MM.1S (cell line): ENCODE results near the gene CAPN12.

ENCODE experiments used
- DNase-seq: peaks from one replicate; pipeline ENCODE4 v3.0.0-alpha.2; 2015
- H2AFZ ChIP-seq: fragments of 300-600 bp; sonication (generic); 2 replicates; pipeline ENCODE4 v1.6.0; 2016; ENCODE audit warnings: antibody characterized with exemption, low read length
- H3F3A ChIP-seq: fragments of 300-600 bp; sonication (generic); 2 replicates; pipeline ENCODE4 v1.6.1; 2016; ENCODE audit warnings: mild to moderate bottlenecking, antibody characterized with exemption, low read length, moderate library complexity, mixed read lengths; ENCODE audit not compliant: insufficient read depth
- H3K27ac ChIP-seq: fragments of 300-600 bp; sonication (generic); 2 replicates; pipeline ENCODE4 v1.5.1; 2016; ENCODE audit warnings: mild to moderate bottlenecking, low read length
- H3K27me3 ChIP-seq: fragments of 300-600 bp; sonication (generic); replicated peaks from 2 replicates; pipeline ENCODE4 v1.6.0; 2016; ENCODE audit warnings: low read length; ENCODE audit not compliant: insufficient read depth
- H3K36me3 ChIP-seq: fragments of 300-600 bp; sonication (generic); replicated peaks from 2 replicates; pipeline ENCODE4 v1.6.1; 2016; ENCODE audit warnings: mild to moderate bottlenecking, low read length, mixed read lengths; ENCODE audit not compliant: insufficient read depth
- H3K4me1 ChIP-seq: fragments of 300-600 bp; sonication (generic); 2 replicates; pipeline ENCODE4 v1.6.1; 2016; ENCODE audit warnings: low read length, mixed read lengths
- H3K4me2 ChIP-seq: fragments of 300-600 bp; sonication (generic); 2 replicates; pipeline ENCODE4 v1.6.0; 2016; ENCODE audit warnings: low read depth, low read length
- H3K4me3 ChIP-seq: fragments of 300-600 bp; sonication (generic); 2 replicates; pipeline ENCODE4 v1.5.1; 2016; ENCODE audit warnings: low read length, mixed read lengths
- H3K79me2 ChIP-seq: fragments of 300-600 bp; sonication (generic); 2 replicates; pipeline ENCODE4 v1.6.1; 2016; ENCODE audit warnings: mixed run types, low read length, mixed read lengths
- H3K9ac ChIP-seq: fragments of 300-600 bp; sonication (generic); 2 replicates; pipeline ENCODE4 v1.6.1; 2016; ENCODE audit warnings: low read length, mixed read lengths
- H3K9me2 ChIP-seq: fragments of 300-600 bp; sonication (generic); replicated peaks from 2 replicates; pipeline ENCODE4 v1.6.1; 2016; ENCODE audit warnings: mild to moderate bottlenecking, low read length, mixed read lengths; ENCODE audit not compliant: insufficient read depth
- H3K9me3 ChIP-seq: fragments of 300-600 bp; sonication (generic); replicated peaks from 2 replicates; pipeline ENCODE4 v1.6.1; 2016; ENCODE audit warnings: mild to moderate bottlenecking, low read length, mixed read lengths; ENCODE audit not compliant: insufficient read depth
- H4K20me1 ChIP-seq: fragments of 300-600 bp; sonication (generic); 2 replicates; pipeline ENCODE4 v1.6.1; 2016; ENCODE audit warnings: mild to moderate bottlenecking, low read length, moderate library complexity, mixed read lengths; ENCODE audit not compliant: insufficient read depth
- EZH2 ChIP-seq: fragments of 300-600 bp; sonication (generic); optimal IDR thresholded peaks from 2 replicates; pipeline ENCODE3; 2017; ENCODE audit warnings: low read depth, mild to moderate bottlenecking, antibody characterized with exemption, low read length, mixed read lengths
- EZH2phosphoT487 ChIP-seq: fragments of 300-600 bp; sonication (generic); IDR thresholded peaks from 2 replicates; pipeline ENCODE4 v1.6.1; 2018; ENCODE audit warnings: antibody characterized with exemption, low read length
- TF ChIP-seq, protein P1 (sequence below): fragments of 300-600 bp; sonication (generic); IDR thresholded peaks from 2 replicates; pipeline ENCODE4 v1.5.1; 2016; ENCODE audit warnings: antibody characterized with exemption, low read length, mixed read lengths

CAPN12 gene

DNA sequence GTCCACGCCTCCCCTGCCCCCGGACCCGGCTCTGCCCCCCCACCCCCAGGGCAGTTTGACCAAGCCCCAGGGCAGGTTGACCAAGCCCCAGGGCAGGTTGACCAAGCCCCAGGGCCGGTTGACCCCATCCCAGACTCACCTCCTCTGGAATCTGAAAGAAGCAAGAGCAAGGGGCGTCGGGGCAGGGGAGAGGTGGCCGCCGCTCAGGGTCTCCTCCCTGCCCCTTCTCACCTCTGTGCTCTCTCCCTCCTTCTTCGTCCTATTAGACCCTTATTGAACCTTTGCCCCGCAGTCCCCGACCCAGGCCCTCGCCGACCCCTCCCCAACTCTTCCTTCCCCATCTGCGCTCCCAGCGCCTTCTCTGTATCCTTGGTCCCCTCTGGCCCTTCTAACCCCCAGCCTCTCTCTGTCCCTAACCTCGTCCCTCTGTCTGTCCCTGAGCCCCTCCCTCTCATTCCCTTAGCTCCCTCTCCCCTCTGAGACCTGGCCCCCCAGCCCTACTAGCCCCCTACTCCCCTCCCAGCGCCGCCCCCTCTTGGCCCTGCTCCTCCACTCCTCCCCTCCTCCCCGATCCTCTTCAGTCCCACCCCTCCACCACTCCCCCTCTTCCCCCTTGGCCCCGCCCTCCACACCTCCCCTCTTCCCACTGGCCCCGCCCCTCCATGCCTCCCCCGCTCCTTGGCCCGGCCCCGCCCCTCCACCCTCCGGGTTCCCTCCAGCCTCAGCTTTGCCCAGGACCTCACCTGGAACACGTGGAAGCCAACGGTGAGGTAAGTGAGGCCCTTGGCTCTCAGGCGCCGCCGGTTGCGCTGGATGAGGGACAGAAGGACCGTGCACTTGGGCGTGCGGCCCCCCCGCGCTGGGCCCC, 7.6 kb downstream of the CAPN12 start:
- peak overlapping the region; percentile 3; the same call in 1 of the 2 replicates for H3K4me2 ChIP-seq
- no peak overlapping the region for H3K27ac ChIP-seq
- peaks cover 22% of the 10 kb centered on the region for H3F3A ChIP-seq
- peak overlapping the region; percentile 45; the same call in 1 of the 2 replicates for H3K4me3 ChIP-seq
- no peaks in the 10 kb centered on the region for H4K20me1 ChIP-seq
- H3K9ac ChIP-seq, result no peak overlapping the region
- no peak overlapping the region for H2AFZ ChIP-seq
- DNase-seq, result no peak
- H3K79me2 ChIP-seq, result no peaks in the 10 kb centered on the region
- H3K9me3 ChIP-seq, result no peaks in the 10 kb centered on the region
- peaks cover 18% of the 10 kb centered on the region for H3K4me1 ChIP-seq
- no peaks in the 10 kb centered on the region for H3K36me3 ChIP-seq
- no peaks in the 10 kb centered on the region for H3K9me2 ChIP-seq
- H3K27me3 ChIP-seq, result peaks cover 4% of the 10 kb centered on the region
- TF ChIP-seq EZH2, result no peak
- no peak for TF ChIP-seq EZH2phosphoT487
- TF ChIP-seq, protein P1, sequence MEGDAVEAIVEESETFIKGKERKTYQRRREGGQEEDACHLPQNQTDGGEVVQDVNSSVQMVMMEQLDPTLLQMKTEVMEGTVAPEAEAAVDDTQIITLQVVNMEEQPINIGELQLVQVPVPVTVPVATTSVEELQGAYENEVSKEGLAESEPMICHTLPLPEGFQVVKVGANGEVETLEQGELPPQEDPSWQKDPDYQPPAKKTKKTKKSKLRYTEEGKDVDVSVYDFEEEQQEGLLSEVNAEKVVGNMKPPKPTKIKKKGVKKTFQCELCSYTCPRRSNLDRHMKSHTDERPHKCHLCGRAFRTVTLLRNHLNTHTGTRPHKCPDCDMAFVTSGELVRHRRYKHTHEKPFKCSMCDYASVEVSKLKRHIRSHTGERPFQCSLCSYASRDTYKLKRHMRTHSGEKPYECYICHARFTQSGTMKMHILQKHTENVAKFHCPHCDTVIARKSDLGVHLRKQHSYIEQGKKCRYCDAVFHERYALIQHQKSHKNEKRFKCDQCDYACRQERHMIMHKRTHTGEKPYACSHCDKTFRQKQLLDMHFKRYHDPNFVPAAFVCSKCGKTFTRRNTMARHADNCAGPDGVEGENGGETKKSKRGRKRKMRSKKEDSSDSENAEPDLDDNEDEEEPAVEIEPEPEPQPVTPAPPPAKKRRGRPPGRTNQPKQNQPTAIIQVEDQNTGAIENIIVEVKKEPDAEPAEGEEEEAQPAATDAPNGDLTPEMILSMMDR, result no peak

DNA sequence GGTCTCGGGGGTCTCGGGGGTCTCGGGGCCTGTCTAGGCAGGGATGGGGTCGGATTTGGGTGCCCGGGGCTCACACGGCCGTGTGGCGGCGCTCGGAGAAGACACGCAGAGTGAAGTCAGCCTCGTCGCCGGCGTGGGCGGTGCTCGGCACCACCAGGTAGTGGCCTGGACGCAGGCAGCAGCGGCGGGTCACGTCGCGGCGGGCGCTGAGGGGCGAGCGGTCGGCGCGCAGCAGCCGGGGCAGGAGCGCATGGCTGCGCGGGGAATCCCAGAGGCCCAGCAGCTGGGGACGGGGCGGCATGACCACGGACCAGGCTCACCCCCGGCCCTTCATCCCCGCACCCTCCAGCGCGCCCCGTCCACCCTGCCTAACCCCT, 8.2 kb downstream of the CAPN12 start:
- no peaks in the 10 kb centered on the region for H3K9me3 ChIP-seq
- no peak overlapping the region for H3K9ac ChIP-seq
- DNase-seq, result peak; percentile 21
- no peak overlapping the region for H3K27ac ChIP-seq
- H3F3A ChIP-seq, result peaks cover 25% of the 10 kb centered on the region
- peaks cover 18% of the 10 kb centered on the region for H3K4me1 ChIP-seq
- H3K9me2 ChIP-seq, result no peaks in the 10 kb centered on the region
- H3K36me3 ChIP-seq, result no peaks in the 10 kb centered on the region
- peaks cover 4% of the 10 kb centered on the region for H3K27me3 ChIP-seq
- H3K79me2 ChIP-seq, result no peaks in the 10 kb centered on the region
- no peak overlapping the region for H2AFZ ChIP-seq
- TF ChIP-seq EZH2 (no peak), EZH2phosphoT487 (no peak)
- TF ChIP-seq, protein P1, result no peak
- peak overlapping the region; percentile 45; the same call in 1 of the 2 replicates for H3K4me3 ChIP-seq
- peak overlapping the region; percentile 24; the same call in 1 of the 2 replicates for H3K4me2 ChIP-seq
- no peaks in the 10 kb centered on the region for H4K20me1 ChIP-seq

DNA sequence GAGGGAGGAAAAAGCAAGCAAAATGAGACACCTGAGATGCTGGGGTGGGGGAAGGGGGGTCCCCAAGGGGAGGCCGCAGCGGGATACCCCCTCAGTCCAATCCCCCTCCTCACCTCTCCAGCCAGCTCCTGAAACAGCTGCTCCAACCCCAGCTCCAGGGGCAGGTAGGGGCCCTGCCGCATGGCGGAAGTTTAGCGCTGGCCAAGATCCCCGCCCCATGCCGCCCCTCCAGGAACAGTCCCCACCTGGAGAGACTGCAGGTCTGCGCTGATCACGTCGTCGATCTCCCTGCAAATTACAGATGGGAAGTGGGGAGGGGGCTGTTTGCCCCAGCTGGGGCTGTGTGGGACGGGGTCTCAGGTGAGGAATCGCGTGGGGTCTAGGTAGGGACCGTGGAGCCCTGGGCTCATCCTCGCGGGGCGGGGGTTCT, 9.0 kb downstream of the CAPN12 start:
- Histone ChIP-seq H3K79me2 (no peaks in the 10 kb centered on the region), H3K4me2 (peak overlapping the region; percentile 85), H3K36me3 (no peaks in the 10 kb centered on the region), H3K27ac (peak overlapping the region; percentile 77), H3K4me1 (peaks cover 18% of the 10 kb centered on the region), H2AFZ (peak overlapping the region; percentile 71), H3K9ac (peak overlapping the region; percentile 47; the same call in 1 of the 2 replicates), H3K4me3 (peak overlapping the region; percentile 60), H3K9me3 (no peaks in the 10 kb centered on the region), H3K27me3 (peaks cover 4% of the 10 kb centered on the region), H3F3A (peaks cover 25% of the 10 kb centered on the region), H3K9me2 (no peaks in the 10 kb centered on the region), H4K20me1 (no peaks in the 10 kb centered on the region)
- no peak for DNase-seq
- no peak for TF ChIP-seq EZH2
- TF ChIP-seq, protein P1, result no peak
